Measurements from ENCODE around the gene SRBD1. TPM values are rescaled to one million over a fixed set of nuclear protein-coding genes. Genes with fewer than 3 reads are reported as not detected.

SRBD1 gene
- total RNA-seq, 2 donors from 2014 or later, result 17.6 to 25.4 TPM

GRCh38 chr2:45646289-45646688 lies 35.2 kb upstream of the SRBD1 start:
- H3K9me3 Mint-ChIP-seq, result no peaks in the 10 kb centered on the region
- ATAC-seq (no peak), DNase-seq (ENCODE audit: low spot score) (no peak)
- no peak overlapping the region for H3K4me3 Mint-ChIP-seq
- peaks cover 7 to 16% of the 10 kb centered on the region in 2 donors for H3K4me1 Mint-ChIP-seq (ENCODE audit: low read depth in 2 of 2)
- H3K27me3 Mint-ChIP-seq, result peaks cover 16 to 18% of the 10 kb centered on the region in 2 donors
- no peak overlapping the region for H3K27ac Mint-ChIP-seq
- H3K36me3 Mint-ChIP-seq, result peaks cover 6% of the 10 kb centered on the region

GRCh38 chr2:45643543-45644542 lies 32.8 kb upstream of the SRBD1 start:
- Mint-ChIP-seq H3K4me3 (peak overlapping the region; percentile 71), H3K27me3 (peaks cover 21 to 26% of the 10 kb centered on the region in 2 donors), H3K4me1 (ENCODE audit: low read depth in 2 of 2) (peaks cover 4 to 11% of the 10 kb centered on the region in 2 donors), H3K27ac (no peak overlapping the region), H3K36me3 (no peaks in the 10 kb centered on the region), H3K9me3 (no peaks in the 10 kb centered on the region)
- peak; percentile 94 for ATAC-seq
- peak; percentile 78 for DNase-seq (ENCODE audit: low spot score)

- ATAC-seq (peak in 1 of 2 donors; percentile 8), DNase-seq (ENCODE audit: low spot score) (no peak)
- H3K36me3 Mint-ChIP-seq, result no peaks in the 10 kb centered on the region
- peaks cover 4 to 11% of the 10 kb centered on the region in 2 donors for H3K4me1 Mint-ChIP-seq (ENCODE audit: low read depth in 2 of 2)
- peaks cover 21 to 26% of the 10 kb centered on the region in 2 donors for H3K27me3 Mint-ChIP-seq
- peak overlapping the region; percentile 71 for H3K4me3 Mint-ChIP-seq
- H3K9me3 Mint-ChIP-seq, result no peaks in the 10 kb centered on the region
- H3K27ac Mint-ChIP-seq, result no peak overlapping the region
These were observed 32.0 kb upstream of the SRBD1 start for GRCh38 chr2:45643095-45643494.

- no peaks in the 10 kb centered on the region for H3K9me3 Mint-ChIP-seq
- H3K27ac Mint-ChIP-seq, result no peak overlapping the region
- DNase-seq (ENCODE audit: low spot score) (no peak), ATAC-seq (no peak)
- H3K27me3 Mint-ChIP-seq, result peaks cover 21 to 26% of the 10 kb centered on the region in 2 donors
- H3K4me1 Mint-ChIP-seq (ENCODE audit: low read depth in 2 of 2), result peaks cover 13 to 19% of the 10 kb centered on the region in 2 donors
- H3K4me3 Mint-ChIP-seq, result no peak overlapping the region
- no peaks in the 10 kb centered on the region for H3K36me3 Mint-ChIP-seq
These were observed 29.5 kb upstream of the SRBD1 start for GRCh38 chr2:45640576-45640975.

- Mint-ChIP-seq H3K36me3 (no peaks in the 10 kb centered on the region), H3K4me1 (ENCODE audit: low read depth in 2 of 2) (peaks cover 9 to 15% of the 10 kb centered on the region in 2 donors), H3K27me3 (peaks cover 20 to 35% of the 10 kb centered on the region in 2 donors), H3K9me3 (no peaks in the 10 kb centered on the region), H3K27ac (peak overlapping the region in 1 of 2 donors; percentile 1), H3K4me3 (peak overlapping the region; percentile 4)
- DNase-seq (ENCODE audit: low spot score), result no peak
- ATAC-seq, result peak; percentile 76 to 83
These were observed 26.4 kb upstream of the SRBD1 start for GRCh38 chr2:45637440-45637839.

GRCh38 chr2:45636008-45636407 lies 24.9 kb upstream of the SRBD1 start:
- no peak for ATAC-seq
- no peak overlapping the region for H3K27ac Mint-ChIP-seq
- no peak for DNase-seq (ENCODE audit: low spot score)
- H3K4me1 Mint-ChIP-seq (ENCODE audit: low read depth in 2 of 2), result peaks cover 9 to 13% of the 10 kb centered on the region in 2 donors
- H3K4me3 Mint-ChIP-seq, result no peak overlapping the region
- peaks cover 17 to 35% of the 10 kb centered on the region in 2 donors for H3K27me3 Mint-ChIP-seq
- H3K36me3 Mint-ChIP-seq, result no peaks in the 10 kb centered on the region
- H3K9me3 Mint-ChIP-seq, result no peaks in the 10 kb centered on the region

- Mint-ChIP-seq H3K36me3 (no peaks in the 10 kb centered on the region), H3K27ac (no peak overlapping the region), H3K4me3 (no peak overlapping the region), H3K4me1 (ENCODE audit: low read depth in 2 of 2) (peaks cover 8 to 9% of the 10 kb centered on the region in 2 donors), H3K27me3 (peaks cover 21 to 39% of the 10 kb centered on the region in 2 donors), H3K9me3 (no peaks in the 10 kb centered on the region)
- DNase-seq (ENCODE audit: low spot score) (no peak), ATAC-seq (no peak)
These were observed 23.2 kb upstream of the SRBD1 start for GRCh38 chr2:45634223-45634622.

GRCh38 chr2:45631955-45632354 lies 20.9 kb upstream of the SRBD1 start:
- Mint-ChIP-seq H3K9me3 (no peaks in the 10 kb centered on the region), H3K4me1 (ENCODE audit: low read depth in 2 of 2) (no peaks in the 10 kb centered on the region), H3K27ac (no peak overlapping the region), H3K27me3 (peaks cover 23 to 45% of the 10 kb centered on the region in 2 donors), H3K36me3 (no peaks in the 10 kb centered on the region), H3K4me3 (no peak overlapping the region)
- ATAC-seq, result no peak
- no peak for DNase-seq (ENCODE audit: low spot score)

GRCh38 chr2:45631319-45631718 lies 20.3 kb upstream of the SRBD1 start:
- H3K36me3 Mint-ChIP-seq, result no peaks in the 10 kb centered on the region
- H3K4me1 Mint-ChIP-seq (ENCODE audit: low read depth in 2 of 2), result no peaks in the 10 kb centered on the region
- no peak for DNase-seq (ENCODE audit: low spot score)
- H3K4me3 Mint-ChIP-seq, result no peak overlapping the region
- no peak for ATAC-seq
- H3K27ac Mint-ChIP-seq, result no peak overlapping the region
- peaks cover 23 to 47% of the 10 kb centered on the region in 2 donors for H3K27me3 Mint-ChIP-seq
- no peaks in the 10 kb centered on the region for H3K9me3 Mint-ChIP-seq

- Mint-ChIP-seq H3K36me3 (no peaks in the 10 kb centered on the region), H3K4me3 (no peak overlapping the region), H3K9me3 (no peaks in the 10 kb centered on the region), H3K4me1 (ENCODE audit: low read depth in 2 of 2) (no peaks in the 10 kb centered on the region), H3K27me3 (peaks cover 32 to 56% of the 10 kb centered on the region in 2 donors), H3K27ac (no peak overlapping the region)
- no peak for ATAC-seq
- DNase-seq (ENCODE audit: low spot score), result no peak
These were observed 18.9 kb upstream of the SRBD1 start for GRCh38 chr2:45629971-45630370.

GRCh38 chr2:45627911-45628310 lies 16.8 kb upstream of the SRBD1 start:
- Mint-ChIP-seq H3K4me3 (no peak overlapping the region), H3K27me3 (peaks cover 35 to 51% of the 10 kb centered on the region in 2 donors), H3K27ac (no peak overlapping the region), H3K4me1 (ENCODE audit: low read depth in 2 of 2) (no peaks in the 10 kb centered on the region), H3K9me3 (no peaks in the 10 kb centered on the region), H3K36me3 (no peaks in the 10 kb centered on the region)
- no peak for DNase-seq (ENCODE audit: low spot score)
- ATAC-seq, result no peak

- H3K36me3 Mint-ChIP-seq, result no peaks in the 10 kb centered on the region
- H3K27me3 Mint-ChIP-seq, result peaks cover 36 to 48% of the 10 kb centered on the region in 2 donors
These were observed 15.5 kb upstream of the SRBD1 start for GRCh38 chr2:45626387-45627221.

GRCh38 chr2:45625824-45626223 lies 14.8 kb upstream of the SRBD1 start:
- H3K9me3 Mint-ChIP-seq, result no peaks in the 10 kb centered on the region
- H3K36me3 Mint-ChIP-seq, result no peaks in the 10 kb centered on the region
- no peak for ATAC-seq
- no peak for DNase-seq (ENCODE audit: low spot score)
- no peaks in the 10 kb centered on the region for H3K4me1 Mint-ChIP-seq (ENCODE audit: low read depth in 2 of 2)
- H3K27me3 Mint-ChIP-seq, result peaks cover 32 to 42% of the 10 kb centered on the region in 2 donors
- no peak overlapping the region for H3K27ac Mint-ChIP-seq
- no peak overlapping the region for H3K4me3 Mint-ChIP-seq

More at GRCh38 chr2:45626387-45627221, 15.5 kb upstream of the SRBD1 start:
- H3K4me1 Mint-ChIP-seq (ENCODE audit: low read depth in 2 of 2), result no peaks in the 10 kb centered on the region
- ATAC-seq (no peak), DNase-seq (ENCODE audit: low spot score) (no peak)
- no peak overlapping the region for H3K4me3 Mint-ChIP-seq
- H3K9me3 Mint-ChIP-seq, result no peaks in the 10 kb centered on the region
- H3K27ac Mint-ChIP-seq, result no peak overlapping the region
